ENCODE data around the gene CLOCK.

CLOCK gene

GRCh38 chr4:55438314-55438713 is 108.4 kb downstream of the CLOCK start:
- no peaks in the 10 kb centered on the region for H3K9me2 ChIP-seq (replicated peaks; ENCODE audit: low read depth, low read length)
- H2AFZ ChIP-seq (ENCODE audit: low read length) = no peak overlapping the region
- no peaks in the 10 kb centered on the region for H3K79me2 ChIP-seq (ENCODE audit: insufficient read depth, low read length)
- H3K27me3 ChIP-seq (ENCODE audit: insufficient read depth, low read length, poor library complexity, severe bottlenecking) = no peaks in the 10 kb centered on the region
- H4K20me1 ChIP-seq (ENCODE audit: insufficient read depth, low read length, poor library complexity, severe bottlenecking) = no peaks in the 10 kb centered on the region
- H3K4me1 ChIP-seq (ENCODE audit: insufficient read depth, low read length, poor library complexity, severe bottlenecking) = peaks cover 10% of the 10 kb centered on the region
- peaks cover 15% of the 10 kb centered on the region; the same call in 1 of the 2 replicates for H3K36me3 ChIP-seq (ENCODE audit: insufficient read depth, low read length)
- H3F3A ChIP-seq (ENCODE audit: low read depth) = no peaks in the 10 kb centered on the region
- H3K9me3 ChIP-seq (ENCODE audit: insufficient read depth, low read depth, low read length) = no peaks in the 10 kb centered on the region
- H3K4me3 ChIP-seq (ENCODE audit: low read length, poor library complexity, severe bottlenecking) = no peak overlapping the region
- no peak for TF ChIP-seq EZH2phosphoT487 (IDR thresholded peaks at IDR 0.05; ENCODE audit: borderline replicate concordance)
- TF ChIP-seq CTCF (conservative IDR thresholded peaks at IDR 0.05; ENCODE audit: low read length) = no peak
- H3K9ac ChIP-seq (ENCODE audit: low read depth, low read length, poor library complexity, severe bottlenecking) = no peak overlapping the region
- no peak overlapping the region for H3K4me2 ChIP-seq (ENCODE audit: low read depth, low read length, poor library complexity, severe bottlenecking)

- Histone ChIP-seq H2AFZ (ENCODE audit: low read length) (no peak overlapping the region), H3K9me2 (replicated peaks; ENCODE audit: low read depth, low read length) (no peaks in the 10 kb centered on the region), H3K4me2 (ENCODE audit: low read depth, low read length, poor library complexity, severe bottlenecking) (no peak overlapping the region), H3K36me3 (ENCODE audit: insufficient read depth, low read length) (peaks cover 20% of the 10 kb centered on the region; the same call in 1 of the 2 replicates), H3K9ac (ENCODE audit: low read depth, low read length, poor library complexity, severe bottlenecking) (no peak overlapping the region), H3K9me3 (ENCODE audit: insufficient read depth, low read depth, low read length) (no peaks in the 10 kb centered on the region), H3K79me2 (ENCODE audit: insufficient read depth, low read length) (no peaks in the 10 kb centered on the region), H3F3A (ENCODE audit: low read depth) (no peaks in the 10 kb centered on the region), H3K27me3 (ENCODE audit: insufficient read depth, low read length, poor library complexity, severe bottlenecking) (no peaks in the 10 kb centered on the region), H3K4me1 (ENCODE audit: insufficient read depth, low read length, poor library complexity, severe bottlenecking) (peaks cover 10% of the 10 kb centered on the region), H3K4me3 (ENCODE audit: low read length, poor library complexity, severe bottlenecking) (no peak overlapping the region), H4K20me1 (ENCODE audit: insufficient read depth, low read length, poor library complexity, severe bottlenecking) (no peaks in the 10 kb centered on the region)
- TF ChIP-seq CTCF (conservative IDR thresholded peaks at IDR 0.05; ENCODE audit: low read length) (no peak), EZH2phosphoT487 (IDR thresholded peaks at IDR 0.05; ENCODE audit: borderline replicate concordance) (no peak)
Measured at GRCh38 chr4:55437823-55438222, 108.9 kb downstream of the CLOCK start.

- Histone ChIP-seq H3K9ac (ENCODE audit: low read depth, low read length, poor library complexity, severe bottlenecking) (no peak overlapping the region), H3K4me2 (ENCODE audit: low read depth, low read length, poor library complexity, severe bottlenecking) (no peak overlapping the region), H4K20me1 (ENCODE audit: insufficient read depth, low read length, poor library complexity, severe bottlenecking) (no peaks in the 10 kb centered on the region), H3K4me1 (ENCODE audit: insufficient read depth, low read length, poor library complexity, severe bottlenecking) (peaks cover 10% of the 10 kb centered on the region), H3K79me2 (ENCODE audit: insufficient read depth, low read length) (no peaks in the 10 kb centered on the region), H3K9me2 (replicated peaks; ENCODE audit: low read depth, low read length) (no peaks in the 10 kb centered on the region), H3K9me3 (ENCODE audit: insufficient read depth, low read depth, low read length) (no peaks in the 10 kb centered on the region), H2AFZ (ENCODE audit: low read length) (no peak overlapping the region), H3K36me3 (ENCODE audit: insufficient read depth, low read length) (peaks cover 23% of the 10 kb centered on the region; the same call in 1 of the 2 replicates), H3K4me3 (ENCODE audit: low read length, poor library complexity, severe bottlenecking) (no peak overlapping the region), H3F3A (ENCODE audit: low read depth) (no peaks in the 10 kb centered on the region), H3K27me3 (ENCODE audit: insufficient read depth, low read length, poor library complexity, severe bottlenecking) (no peaks in the 10 kb centered on the region)
- no peak for TF ChIP-seq CTCF (conservative IDR thresholded peaks at IDR 0.05; ENCODE audit: low read length)
- no peak for TF ChIP-seq EZH2phosphoT487 (IDR thresholded peaks at IDR 0.05; ENCODE audit: borderline replicate concordance)
Measured at GRCh38 chr4:55437356-55437796, 109.3 kb downstream of the CLOCK start.

Data from Loucy (cell line).